DND-41 (cell line): ENCODE results near the gene OR11A1.

ENCODE experiments used
- ATAC-seq: fragments of 200-7000 bp; cut with Tn5 transposase; 3 replicates; pipeline ENCODE4 v1.9.1; 2021; ENCODE audit warnings: low read depth; ENCODE audit not compliant: insufficient read depth
- DNase-seq: peaks from one replicate; pipeline ENCODE4 v3.0.0-alpha.2; 2020
- H2AFZ ChIP-seq: 2 replicates; pipeline ENCODE4 v1.6.0; 2012; ENCODE audit warnings: low read depth, low read length
- H3K27ac ChIP-seq: 2 replicates; pipeline ENCODE4 v1.5.1; 2012; ENCODE audit warnings: low read length, inconsistent platforms
- H3K27me3 ChIP-seq: fragments of 200-600 bp; sonication (generic); 2 replicates; pipeline ENCODE4 v1.6.0; 2012; ENCODE audit warnings: low read length, mild to moderate bottlenecking, inconsistent platforms; ENCODE audit not compliant: insufficient read depth, poor library complexity
- H3K36me3 ChIP-seq: 2 replicates; pipeline ENCODE4 v1.5.1; 2012; ENCODE audit warnings: low read length, inconsistent platforms; ENCODE audit not compliant: insufficient read depth
- H3K4me1 ChIP-seq: 2 replicates; pipeline ENCODE4 v1.5.1; 2012; ENCODE audit warnings: mild to moderate bottlenecking, low read length; ENCODE audit not compliant: insufficient read depth
- H3K4me2 ChIP-seq: 2 replicates; pipeline ENCODE4 v1.6.0; 2012; ENCODE audit warnings: mild to moderate bottlenecking, moderate library complexity, low read length, inconsistent platforms; ENCODE audit not compliant: insufficient read depth
- H3K4me3 ChIP-seq, 2 experiments: fragments of 200-600 bp in 1 of 2; shearing (Covaris generic) in 1 of 2; 2 replicates each; pipeline ENCODE4 v1.5.1; 2012 to 2016; ENCODE audit warnings: inconsistent platforms in 2 of 2, low read length in 2 of 2, mild to moderate bottlenecking in 2 of 2, low read depth in 1 of 2, moderate library complexity in 1 of 2
- H3K79me2 ChIP-seq: 2 replicates; pipeline ENCODE4 v1.6.0; 2012; ENCODE audit warnings: low read length, inconsistent platforms; ENCODE audit not compliant: insufficient read depth
- H3K9ac ChIP-seq: 2 replicates; pipeline ENCODE4 v1.6.0; 2012; ENCODE audit warnings: low read depth, mild to moderate bottlenecking, inconsistent platforms, low read length, moderate library complexity
- H3K9me3 ChIP-seq: 2 replicates; pipeline ENCODE4 v1.5.1; 2012; ENCODE audit warnings: low read length, moderate library complexity, mild to moderate bottlenecking, inconsistent platforms; ENCODE audit not compliant: insufficient read depth, severe bottlenecking
- H4K20me1 ChIP-seq: 2 replicates; pipeline ENCODE4 v1.6.0; 2012; ENCODE audit warnings: low read length; ENCODE audit not compliant: insufficient read depth
- CTCF ChIP-seq: IDR thresholded peaks from 2 replicates; pipeline ENCODE4 v1.5.1; 2012; ENCODE audit warnings: borderline replicate concordance, low read length, moderate library complexity, mild to moderate bottlenecking; ENCODE audit not compliant: poor library complexity, severe bottlenecking; ENCODE audit errors: extremely low read depth
- EZH2 ChIP-seq: IDR thresholded peaks from 3 replicates; pipeline ENCODE4 v1.6.1; 2012; ENCODE audit warnings: borderline replicate concordance, low read depth, mild to moderate bottlenecking, moderate library complexity, low read length, inconsistent platforms; ENCODE audit not compliant: severe bottlenecking

OR11A1 gene

GRCh38 chr6:29504961-29505360, 48.1 kb upstream of the OR11A1 start:
- no peaks in the 10 kb centered on the region for H3K9me3 ChIP-seq
- H4K20me1 ChIP-seq = no peaks in the 10 kb centered on the region
- peaks cover 9% of the 10 kb centered on the region for H3K27me3 ChIP-seq
- no peak overlapping the region for H2AFZ ChIP-seq
- no peak overlapping the region for H3K27ac ChIP-seq
- no peak overlapping the region for H3K4me2 ChIP-seq
- H3K9ac ChIP-seq = no peak overlapping the region
- H3K79me2 ChIP-seq = no peaks in the 10 kb centered on the region
- no peak for TF ChIP-seq EZH2
- TF ChIP-seq CTCF = no peak
- no peaks in the 10 kb centered on the region for H3K36me3 ChIP-seq
- no peaks in the 10 kb centered on the region for H3K4me1 ChIP-seq
- H3K4me3 ChIP-seq = no peak overlapping the region
- ATAC-seq (no peak), DNase-seq (no peak)

GRCh38 chr6:29502597-29502996, 45.7 kb upstream of the OR11A1 start:
- H2AFZ ChIP-seq = no peak overlapping the region
- no peak overlapping the region for H3K27ac ChIP-seq
- H3K9me3 ChIP-seq = no peaks in the 10 kb centered on the region
- DNase-seq = no peak
- no peaks in the 10 kb centered on the region for H3K4me1 ChIP-seq
- TF ChIP-seq CTCF (no peak), EZH2 (no peak)
- H3K4me2 ChIP-seq = no peak overlapping the region
- H3K9ac ChIP-seq = no peak overlapping the region
- H3K36me3 ChIP-seq = no peaks in the 10 kb centered on the region
- H4K20me1 ChIP-seq = no peaks in the 10 kb centered on the region
- no peaks in the 10 kb centered on the region for H3K79me2 ChIP-seq
- H3K27me3 ChIP-seq = peaks cover 12% of the 10 kb centered on the region
- no peak for ATAC-seq
- H3K4me3 ChIP-seq = no peak overlapping the region

GRCh38 chr6:29502181-29502580, 45.3 kb upstream of the OR11A1 start:
- Histone ChIP-seq H3K4me1 (no peaks in the 10 kb centered on the region), H3K27me3 (peaks cover 14% of the 10 kb centered on the region), H3K9ac (no peak overlapping the region), H3K36me3 (no peaks in the 10 kb centered on the region), H3K79me2 (no peaks in the 10 kb centered on the region), H3K9me3 (no peaks in the 10 kb centered on the region), H3K27ac (no peak overlapping the region), H2AFZ (no peak overlapping the region), H3K4me3 (no peak overlapping the region), H4K20me1 (no peaks in the 10 kb centered on the region), H3K4me2 (no peak overlapping the region)
- ATAC-seq = no peak
- TF ChIP-seq EZH2 = no peak
- no peak for TF ChIP-seq CTCF
- DNase-seq = no peak

GRCh38 chr6:29501106-29501505, 44.2 kb upstream of the OR11A1 start:
- Histone ChIP-seq H4K20me1 (no peaks in the 10 kb centered on the region), H3K27me3 (peaks cover 14% of the 10 kb centered on the region), H3K4me2 (no peak overlapping the region), H3K9ac (no peak overlapping the region), H2AFZ (no peak overlapping the region), H3K4me1 (no peaks in the 10 kb centered on the region), H3K4me3 (no peak overlapping the region), H3K79me2 (no peaks in the 10 kb centered on the region), H3K9me3 (no peaks in the 10 kb centered on the region), H3K27ac (no peak overlapping the region), H3K36me3 (no peaks in the 10 kb centered on the region)
- DNase-seq = no peak
- TF ChIP-seq EZH2 (no peak), CTCF (no peak)
- ATAC-seq = no peak
